ENCODE measurements around the gene RASSF3.
A peak's percentile ranks its signal among the peaks of the same experiment; 100 is the strongest.

Gene RASSF3

GRCh38 chr12:64667793-64668192, 57.5 kb downstream of the RASSF3 start:
- DNase-seq (ENCODE audit: extremely low read depth in 1 of 2, low read depth in 1 of 2): no peak

- no peak for DNase-seq (ENCODE audit: extremely low read depth in 1 of 2, low read depth in 1 of 2)
These were observed 59.1 kb downstream of the RASSF3 start for GRCh38 chr12:64669270-64669842.

- no peak for DNase-seq (ENCODE audit: extremely low read depth in 1 of 2, low read depth in 1 of 2)
These were observed 59.7 kb downstream of the RASSF3 start for GRCh38 chr12:64670019-64670418.

GRCh38 chr12:64670919-64671639, 60.8 kb downstream of the RASSF3 start:
- no peak for DNase-seq (ENCODE audit: extremely low read depth in 1 of 2, low read depth in 1 of 2)

- DNase-seq (ENCODE audit: extremely low read depth in 1 of 2, low read depth in 1 of 2): no peak
These were observed 61.4 kb downstream of the RASSF3 start for GRCh38 chr12:64671681-64672080.

- no peak for DNase-seq (ENCODE audit: extremely low read depth in 1 of 2, low read depth in 1 of 2)
These were observed 62.7 kb downstream of the RASSF3 start for GRCh38 chr12:64672925-64673409.

GRCh38 chr12:64673490-64674169, 63.3 kb downstream of the RASSF3 start:
- no peak for DNase-seq (ENCODE audit: extremely low read depth in 1 of 2, low read depth in 1 of 2)

- DNase-seq (ENCODE audit: extremely low read depth in 1 of 2, low read depth in 1 of 2): no peak
These were observed 64.2 kb downstream of the RASSF3 start for GRCh38 chr12:64674367-64674922.

- DNase-seq (ENCODE audit: extremely low read depth in 1 of 2, low read depth in 1 of 2): no peak
These were observed 65.5 kb downstream of the RASSF3 start for GRCh38 chr12:64675795-64676194.

GRCh38 chr12:64678248-64678647, 68.0 kb downstream of the RASSF3 start:
- no peak for DNase-seq (ENCODE audit: extremely low read depth in 1 of 2, low read depth in 1 of 2)

GRCh38 chr12:64678835-64679234, 68.5 kb downstream of the RASSF3 start:
- no peak for DNase-seq (ENCODE audit: extremely low read depth in 1 of 2, low read depth in 1 of 2)

GRCh38 chr12:64679487-64680001, 69.2 kb downstream of the RASSF3 start:
- DNase-seq (ENCODE audit: extremely low read depth in 1 of 2, low read depth in 1 of 2): peak in 1 of 2 donors; percentile 60

GRCh38 chr12:64680235-64680634, 69.9 kb downstream of the RASSF3 start:
- DNase-seq (ENCODE audit: extremely low read depth in 1 of 2, low read depth in 1 of 2): no peak

- DNase-seq (ENCODE audit: extremely low read depth in 1 of 2, low read depth in 1 of 2): no peak
These were observed 71.1 kb downstream of the RASSF3 start for GRCh38 chr12:64681200-64682052.

- DNase-seq (ENCODE audit: extremely low read depth in 1 of 2, low read depth in 1 of 2): no peak
These were observed 72.4 kb downstream of the RASSF3 start for GRCh38 chr12:64682572-64683277.

GRCh38 chr12:64683816-64684543, 73.7 kb downstream of the RASSF3 start:
- no peak for DNase-seq (ENCODE audit: extremely low read depth in 1 of 2, low read depth in 1 of 2)

- no peak for DNase-seq (ENCODE audit: extremely low read depth in 1 of 2, low read depth in 1 of 2)
These were observed 74.8 kb downstream of the RASSF3 start for GRCh38 chr12:64685050-64685449.

GRCh38 chr12:64685605-64686004, 75.3 kb downstream of the RASSF3 start:
- DNase-seq (ENCODE audit: extremely low read depth in 1 of 2, low read depth in 1 of 2): no peak

GRCh38 chr12:64687816-64688215, 77.5 kb downstream of the RASSF3 start:
- no peak for DNase-seq (ENCODE audit: extremely low read depth in 1 of 2, low read depth in 1 of 2)

Data from stimulated activated CD8-positive, alpha-beta memory T cell treated with anti-CD3 and anti-CD28 coated beads, Interleukin-7, amount 100 ng/mL, for 48 hours (primary cell).